Non-pigmented ciliary epithelial cell (primary cell): ENCODE data around the gene ANGPTL3.
A peak's percentile ranks its signal among the peaks of the same experiment; 100 is the strongest.
"Not testable (repeated sequence)": the region's sequence is repeated elsewhere in the genome, so short reads cannot be mapped to it uniquely, and the experiment has no call there.

Source experiments
- DNase-seq: peaks from one replicate; pipeline ENCODE4 v3.0.0-alpha.2; 2010; ENCODE audit warnings: low read depth

The ANGPTL3 gene

GRCh38 chr1:62597281-62597680 is at the start of gene ANGPTL3:
TSS of gene ANGPTL3 (plus strand) at chr1:62597520. CDS start at chr1:62597567, 47 bp downstream.
- no peak for DNase-seq

DNA sequence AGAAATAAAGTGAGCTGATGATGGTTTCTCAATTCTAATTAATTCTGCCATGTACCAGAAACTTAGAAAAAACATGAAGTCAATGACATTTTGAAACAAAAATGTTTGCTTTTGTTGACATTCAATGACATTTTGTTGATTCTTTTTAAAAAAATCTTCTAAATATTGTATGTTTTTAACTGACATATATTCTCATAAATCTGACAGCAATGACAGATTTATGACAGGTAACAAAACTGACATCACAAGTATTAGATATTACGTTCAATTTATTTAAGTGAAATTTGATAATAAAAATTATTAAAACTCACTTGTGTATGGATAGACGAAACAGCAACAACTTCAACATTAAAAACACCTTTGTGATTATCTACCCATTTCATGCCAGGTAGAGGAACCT is 36.0 kb upstream of the ANGPTL3 start:
- DNase-seq, result no peak

GRCh38 chr1:62567182-62567581 is 30.1 kb upstream of the ANGPTL3 start:
- not testable (repeated sequence) for DNase-seq

DNA sequence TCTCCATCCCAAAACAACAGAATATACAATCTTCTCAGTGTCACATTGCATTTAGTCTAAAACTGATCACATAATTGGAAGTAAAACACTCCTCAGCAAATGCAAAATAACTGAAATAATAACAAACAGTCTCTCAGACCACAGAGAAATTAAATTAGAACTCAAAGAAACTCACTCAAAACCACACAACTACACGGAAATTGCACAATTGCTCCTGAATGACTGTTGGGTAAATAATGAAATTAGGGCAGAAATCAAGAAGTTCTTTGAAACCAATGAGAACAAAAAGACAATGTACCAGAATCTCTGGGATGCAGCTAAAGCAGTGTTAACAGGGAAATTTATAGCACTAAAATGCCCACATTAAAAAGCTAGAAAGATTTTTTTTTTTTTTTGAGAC is 29.4 kb upstream of the ANGPTL3 start:
- DNase-seq, result not testable (repeated sequence)

DNA sequence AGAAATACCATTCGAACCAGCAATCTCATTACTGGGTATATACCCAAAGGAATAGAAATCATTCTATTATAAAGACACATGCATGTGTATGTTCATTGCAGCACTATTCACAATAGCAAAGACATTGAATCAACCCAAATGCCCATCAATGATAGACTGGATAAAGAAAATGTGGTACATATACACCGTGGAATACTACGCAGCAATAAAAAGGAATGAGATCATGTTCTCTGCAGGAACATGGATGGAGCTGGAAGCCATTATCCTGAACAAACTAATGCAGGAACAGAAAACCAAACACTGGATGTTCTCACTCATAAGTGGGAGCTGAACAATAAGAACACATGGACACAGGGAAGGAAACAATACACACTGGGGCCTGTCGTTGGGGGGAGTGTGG is 25.8 kb upstream of the ANGPTL3 start:
- DNase-seq, result not testable (repeated sequence)

GRCh38 chr1:62572476-62572875 is 24.8 kb upstream of the ANGPTL3 start:
- no peak for DNase-seq

- no peak for DNase-seq
Measured at GRCh38 chr1:62573675-62574074, 23.6 kb upstream of the ANGPTL3 start.

DNA sequence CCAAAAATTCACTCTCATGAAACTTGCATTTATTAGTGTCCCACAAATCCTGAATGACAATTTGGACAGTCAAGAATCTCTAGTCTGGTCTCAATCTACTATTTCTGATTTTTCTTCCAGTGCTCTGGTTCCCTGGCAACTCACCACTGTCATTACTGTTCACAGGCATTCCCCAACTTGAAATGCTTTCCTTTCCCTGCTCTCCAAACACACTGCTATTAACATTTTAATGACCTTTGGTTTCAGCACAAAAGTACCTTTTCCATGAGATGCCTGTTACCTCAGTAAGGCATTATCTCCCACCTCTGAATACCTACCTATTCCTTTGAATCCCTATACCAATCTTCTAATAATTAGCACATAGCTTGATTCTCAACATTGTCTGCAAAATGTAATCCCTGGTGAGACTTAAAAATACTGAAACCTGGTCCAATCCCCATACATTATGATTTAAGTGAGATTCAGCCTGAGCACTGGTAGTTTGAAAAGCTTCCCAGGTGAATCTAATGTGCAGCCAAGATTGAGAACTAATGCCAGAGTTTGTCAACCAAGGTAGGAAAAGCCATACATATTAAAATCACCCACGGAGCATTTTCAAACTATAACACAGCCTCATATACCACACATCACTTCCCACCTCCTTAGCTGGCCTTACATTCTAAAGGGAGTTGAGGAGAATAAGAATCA is 11.7 kb upstream of the ANGPTL3 start:
- DNase-seq, result no peak

DNA sequence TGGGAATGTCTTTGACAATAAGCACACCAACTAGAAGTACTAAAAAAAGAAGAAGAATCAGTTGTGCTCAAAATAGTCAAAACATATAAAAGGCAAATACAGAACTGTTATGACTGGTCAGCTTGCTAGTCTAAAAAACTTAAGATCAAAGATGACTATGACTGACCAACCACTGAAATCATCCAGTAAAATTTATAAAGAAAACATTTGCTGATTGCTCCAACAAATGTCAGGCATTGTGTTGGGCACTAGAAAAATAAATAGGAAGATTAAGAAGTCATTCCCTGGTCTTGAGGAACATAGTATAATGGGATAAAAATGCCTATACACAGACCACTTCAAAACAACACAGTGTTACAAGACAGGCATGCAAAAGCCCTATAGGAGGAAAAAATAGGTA is 9.3 kb upstream of the ANGPTL3 start:
- DNase-seq, result peak; percentile 26

DNA sequence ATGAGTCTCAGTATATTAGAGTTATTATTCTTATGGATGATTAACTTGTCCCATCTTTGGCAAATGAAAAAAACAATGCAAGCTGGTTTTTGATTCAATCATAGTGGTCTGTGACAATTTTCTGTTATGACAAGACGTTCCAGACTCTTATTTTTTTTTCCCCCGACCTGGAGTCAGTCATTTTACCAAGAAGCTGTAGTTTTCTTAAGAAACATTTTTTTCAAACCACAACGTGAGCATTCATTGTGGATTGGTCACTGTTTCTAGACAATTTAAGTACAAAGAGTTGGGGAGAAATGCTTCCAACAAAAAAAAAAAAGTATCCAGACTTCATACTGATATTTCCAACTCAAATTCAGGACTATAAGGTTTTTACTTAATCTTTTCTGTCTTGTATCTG is 8.0 kb upstream of the ANGPTL3 start:
- DNase-seq, result peak; percentile 56

GRCh38 chr1:62590255-62590969 is 6.9 kb upstream of the ANGPTL3 start:
- DNase-seq, result no peak

- no peak for DNase-seq
Measured at GRCh38 chr1:62590970-62591368, 6.4 kb upstream of the ANGPTL3 start.

DNA sequence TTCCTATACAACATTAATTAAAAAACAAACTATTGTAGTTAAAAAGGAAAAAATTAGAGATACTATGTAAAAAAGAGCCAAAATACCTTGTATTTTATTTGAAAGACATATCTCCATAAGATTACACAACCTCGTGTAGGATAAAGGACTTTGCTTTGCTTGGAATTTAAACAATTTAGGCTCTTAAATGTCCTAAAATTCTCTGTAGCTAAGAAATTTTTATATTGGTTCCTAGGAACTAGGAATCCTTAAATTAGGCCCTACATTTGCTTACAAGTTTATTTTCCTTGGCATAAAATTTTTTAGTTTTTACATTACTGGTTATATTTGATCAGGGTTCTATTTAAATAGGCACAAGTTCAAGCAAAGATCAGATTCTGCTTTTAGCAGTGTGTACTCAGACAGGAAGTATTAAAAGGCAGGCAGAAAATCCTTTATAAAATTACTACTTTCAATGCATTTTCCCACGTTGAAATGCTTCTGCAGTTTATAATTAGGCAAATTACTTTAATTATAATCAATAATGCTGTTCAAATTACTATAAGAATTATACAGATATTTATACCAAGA is 3.4 kb upstream of the ANGPTL3 start:
- no peak for DNase-seq

DNA sequence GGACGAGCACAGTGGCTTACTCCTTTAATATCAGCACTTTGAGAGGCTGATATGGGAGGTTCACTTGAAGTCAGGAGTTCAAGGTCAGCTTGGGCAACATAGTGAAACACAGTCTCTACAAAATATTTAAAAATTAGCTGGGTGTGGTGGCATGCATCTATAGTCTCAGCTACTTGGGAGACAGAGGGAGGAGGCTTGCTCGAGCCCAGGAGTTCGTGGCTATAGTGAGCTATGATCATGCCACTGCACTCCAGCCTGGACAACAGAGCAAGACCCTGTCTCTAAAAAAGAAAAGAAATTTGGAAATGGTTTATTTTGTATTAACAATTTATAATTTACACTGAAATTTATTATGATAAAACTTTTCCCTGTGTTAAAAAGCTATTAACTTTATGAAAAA is 1.7 kb upstream of the ANGPTL3 start:
- no peak for DNase-seq

GRCh38 chr1:62599044-62599443 is 1.7 kb downstream of the ANGPTL3 start:
- peak; percentile 20 for DNase-seq

DNA sequence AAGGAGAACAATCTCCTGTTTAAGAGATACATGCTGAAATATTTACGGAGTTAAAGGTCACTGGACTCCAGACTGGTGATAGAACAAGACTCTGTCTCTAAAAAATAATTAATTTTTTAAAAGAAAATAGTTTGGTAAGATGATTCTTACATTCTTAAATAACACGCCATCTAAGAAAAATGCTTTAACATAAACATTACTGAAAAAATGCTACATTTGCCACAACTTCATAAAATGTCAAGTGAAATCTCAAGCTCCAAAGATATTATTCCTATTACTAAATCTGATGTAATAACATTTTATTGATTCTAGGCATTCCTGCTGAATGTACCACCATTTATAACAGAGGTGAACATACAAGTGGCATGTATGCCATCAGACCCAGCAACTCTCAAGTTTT is 4.1 kb downstream of the ANGPTL3 start:
- peak; percentile 19 for DNase-seq

- DNase-seq, result no peak
Measured at GRCh38 chr1:62608905-62609304, 11.6 kb downstream of the ANGPTL3 start.

GRCh38 chr1:62610588-62610987 is 13.3 kb downstream of the ANGPTL3 start:
- not testable (repeated sequence) for DNase-seq

DNA sequence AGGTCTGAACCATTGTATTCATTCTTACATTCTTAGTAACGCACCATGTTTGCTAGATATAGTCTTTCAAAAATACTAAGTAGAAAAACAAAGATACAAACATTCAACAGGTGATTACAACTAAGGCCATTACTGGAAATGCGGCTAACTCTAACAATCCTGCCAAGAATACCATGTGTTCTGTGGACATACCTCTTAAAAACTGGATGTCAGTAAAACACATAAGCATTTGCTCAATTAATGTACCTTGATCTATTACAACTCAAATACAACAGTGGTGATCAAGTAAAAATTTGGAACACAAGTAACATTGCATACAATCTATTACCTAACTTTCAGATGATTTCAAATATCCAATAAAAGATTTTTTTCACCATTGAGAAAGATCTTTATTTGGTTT is 15.4 kb downstream of the ANGPTL3 start:
- no peak for DNase-seq

- no peak for DNase-seq
Measured at GRCh38 chr1:62613325-62613727, 16.0 kb downstream of the ANGPTL3 start.

- DNase-seq, result peak; percentile 8
Measured at GRCh38 chr1:62613890-62614289, 16.6 kb downstream of the ANGPTL3 start.

GRCh38 chr1:62621907-62622306 is 24.6 kb downstream of the ANGPTL3 start:
- DNase-seq, result peak; percentile 84

DNA sequence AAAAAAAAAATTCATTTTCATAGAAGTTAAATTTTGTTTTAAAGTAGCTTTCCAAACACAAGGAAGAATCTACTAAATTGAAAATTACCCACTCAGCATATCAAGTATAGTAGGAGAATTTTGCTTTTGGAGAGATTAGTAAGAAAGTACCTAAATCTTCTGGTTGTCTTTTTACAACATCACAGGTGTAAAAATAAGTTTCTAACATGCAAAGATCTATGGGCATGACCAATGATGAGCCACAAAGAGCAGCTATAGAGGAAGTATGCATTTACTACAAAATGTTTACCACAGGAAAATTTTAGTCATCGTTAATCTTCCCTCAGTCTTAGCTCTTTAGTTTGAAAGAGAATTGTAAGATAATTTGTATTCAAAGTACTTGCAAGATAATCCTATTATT is 28.1 kb downstream of the ANGPTL3 start:
- no peak for DNase-seq
